ENCODE results near the gene IMMP2L.

IMMP2L gene

DNA sequence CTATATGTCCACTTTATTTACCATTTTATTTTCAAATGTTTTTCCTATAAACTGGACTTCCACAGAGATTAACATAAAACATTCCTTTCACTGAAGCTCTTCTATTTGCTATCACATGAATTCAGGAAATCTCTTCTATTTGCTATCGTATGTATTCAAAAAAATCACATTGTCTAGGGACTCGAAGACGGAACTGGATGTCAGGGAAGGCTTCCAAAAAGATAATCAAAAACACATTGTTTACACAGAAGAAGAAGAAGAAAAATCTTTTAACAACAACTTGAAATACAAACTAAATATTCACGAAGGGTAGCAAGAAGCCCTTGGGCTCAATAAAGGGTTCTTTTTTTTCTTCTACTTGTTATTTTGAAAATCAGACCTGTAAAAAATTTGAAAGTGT, 897.5 kb downstream of the IMMP2L start:
- TF ChIP-seq POLR2AphosphoS5 (IDR thresholded peaks at IDR 0.05; ENCODE audit: low read depth, low read length) (no peak), TAF1 (IDR thresholded peaks at IDR 0.05; ENCODE audit: borderline replicate concordance, insufficient read depth, low read length) (no peak), FOXP2 (optimal IDR thresholded peaks at IDR 0.05; ENCODE audit: borderline replicate concordance, extremely low read depth, extremely low read length, insufficient read depth) (no peak), SIN3A (IDR thresholded peaks at IDR 0.05; ENCODE audit: borderline replicate concordance, insufficient read depth, low read length) (no peak)
- TF ChIP-seq, protein P1, sequence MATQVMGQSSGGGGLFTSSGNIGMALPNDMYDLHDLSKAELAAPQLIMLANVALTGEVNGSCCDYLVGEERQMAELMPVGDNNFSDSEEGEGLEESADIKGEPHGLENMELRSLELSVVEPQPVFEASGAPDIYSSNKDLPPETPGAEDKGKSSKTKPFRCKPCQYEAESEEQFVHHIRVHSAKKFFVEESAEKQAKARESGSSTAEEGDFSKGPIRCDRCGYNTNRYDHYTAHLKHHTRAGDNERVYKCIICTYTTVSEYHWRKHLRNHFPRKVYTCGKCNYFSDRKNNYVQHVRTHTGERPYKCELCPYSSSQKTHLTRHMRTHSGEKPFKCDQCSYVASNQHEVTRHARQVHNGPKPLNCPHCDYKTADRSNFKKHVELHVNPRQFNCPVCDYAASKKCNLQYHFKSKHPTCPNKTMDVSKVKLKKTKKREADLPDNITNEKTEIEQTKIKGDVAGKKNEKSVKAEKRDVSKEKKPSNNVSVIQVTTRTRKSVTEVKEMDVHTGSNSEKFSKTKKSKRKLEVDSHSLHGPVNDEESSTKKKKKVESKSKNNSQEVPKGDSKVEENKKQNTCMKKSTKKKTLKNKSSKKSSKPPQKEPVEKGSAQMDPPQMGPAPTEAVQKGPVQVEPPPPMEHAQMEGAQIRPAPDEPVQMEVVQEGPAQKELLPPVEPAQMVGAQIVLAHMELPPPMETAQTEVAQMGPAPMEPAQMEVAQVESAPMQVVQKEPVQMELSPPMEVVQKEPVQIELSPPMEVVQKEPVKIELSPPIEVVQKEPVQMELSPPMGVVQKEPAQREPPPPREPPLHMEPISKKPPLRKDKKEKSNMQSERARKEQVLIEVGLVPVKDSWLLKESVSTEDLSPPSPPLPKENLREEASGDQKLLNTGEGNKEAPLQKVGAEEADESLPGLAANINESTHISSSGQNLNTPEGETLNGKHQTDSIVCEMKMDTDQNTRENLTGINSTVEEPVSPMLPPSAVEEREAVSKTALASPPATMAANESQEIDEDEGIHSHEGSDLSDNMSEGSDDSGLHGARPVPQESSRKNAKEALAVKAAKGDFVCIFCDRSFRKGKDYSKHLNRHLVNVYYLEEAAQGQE (IDR thresholded peaks at IDR 0.05; ENCODE audit: insufficient read depth in 1 of 2, low read depth in 2 of 2, low read length in 2 of 2) = no peak

GRCh38 chr7:110650328-110650727, 912.0 kb downstream of the IMMP2L start:
- TF ChIP-seq SIN3A (IDR thresholded peaks at IDR 0.05; ENCODE audit: borderline replicate concordance, insufficient read depth, low read length) (no peak), TAF1 (IDR thresholded peaks at IDR 0.05; ENCODE audit: borderline replicate concordance, insufficient read depth, low read length) (no peak), POLR2AphosphoS5 (IDR thresholded peaks at IDR 0.05; ENCODE audit: low read depth, low read length) (no peak), FOXP2 (optimal IDR thresholded peaks at IDR 0.05; ENCODE audit: borderline replicate concordance, extremely low read depth, extremely low read length, insufficient read depth) (no peak)
- TF ChIP-seq, protein P1 (IDR thresholded peaks at IDR 0.05; ENCODE audit: insufficient read depth in 1 of 2, low read depth in 2 of 2, low read length in 2 of 2) = no peak

GRCh38 chr7:110647266-110647665, 915.0 kb downstream of the IMMP2L start:
- no peak for TF ChIP-seq FOXP2 (optimal IDR thresholded peaks at IDR 0.05; ENCODE audit: borderline replicate concordance, extremely low read depth, extremely low read length, insufficient read depth)
- no peak for TF ChIP-seq SIN3A (IDR thresholded peaks at IDR 0.05; ENCODE audit: borderline replicate concordance, insufficient read depth, low read length)

GRCh38 chr7:110646804-110647203, 915.5 kb downstream of the IMMP2L start:
- TF ChIP-seq TAF1 (IDR thresholded peaks at IDR 0.05; ENCODE audit: borderline replicate concordance, insufficient read depth, low read length) = no peak
- TF ChIP-seq, protein P1 (IDR thresholded peaks at IDR 0.05; ENCODE audit: insufficient read depth in 1 of 2, low read depth in 2 of 2, low read length in 2 of 2) = no peak
- TF ChIP-seq POLR2AphosphoS5 (IDR thresholded peaks at IDR 0.05; ENCODE audit: low read depth, low read length) = no peak
- no peak for TF ChIP-seq FOXP2 (optimal IDR thresholded peaks at IDR 0.05; ENCODE audit: borderline replicate concordance, extremely low read depth, extremely low read length, insufficient read depth)
- no peak for TF ChIP-seq SIN3A (IDR thresholded peaks at IDR 0.05; ENCODE audit: borderline replicate concordance, insufficient read depth, low read length)

GRCh38 chr7:110645616-110646015, 916.7 kb downstream of the IMMP2L start:
- TF ChIP-seq SIN3A (IDR thresholded peaks at IDR 0.05; ENCODE audit: borderline replicate concordance, insufficient read depth, low read length) (no peak), POLR2AphosphoS5 (IDR thresholded peaks at IDR 0.05; ENCODE audit: low read depth, low read length) (no peak), TAF1 (IDR thresholded peaks at IDR 0.05; ENCODE audit: borderline replicate concordance, insufficient read depth, low read length) (no peak), FOXP2 (optimal IDR thresholded peaks at IDR 0.05; ENCODE audit: borderline replicate concordance, extremely low read depth, extremely low read length, insufficient read depth) (no peak)
- TF ChIP-seq, protein P1 (IDR thresholded peaks at IDR 0.05; ENCODE audit: insufficient read depth in 1 of 2, low read depth in 2 of 2, low read length in 2 of 2) = no peak
